Measurements from ENCODE around the gene COL5A1.

COL5A1 gene

DNA sequence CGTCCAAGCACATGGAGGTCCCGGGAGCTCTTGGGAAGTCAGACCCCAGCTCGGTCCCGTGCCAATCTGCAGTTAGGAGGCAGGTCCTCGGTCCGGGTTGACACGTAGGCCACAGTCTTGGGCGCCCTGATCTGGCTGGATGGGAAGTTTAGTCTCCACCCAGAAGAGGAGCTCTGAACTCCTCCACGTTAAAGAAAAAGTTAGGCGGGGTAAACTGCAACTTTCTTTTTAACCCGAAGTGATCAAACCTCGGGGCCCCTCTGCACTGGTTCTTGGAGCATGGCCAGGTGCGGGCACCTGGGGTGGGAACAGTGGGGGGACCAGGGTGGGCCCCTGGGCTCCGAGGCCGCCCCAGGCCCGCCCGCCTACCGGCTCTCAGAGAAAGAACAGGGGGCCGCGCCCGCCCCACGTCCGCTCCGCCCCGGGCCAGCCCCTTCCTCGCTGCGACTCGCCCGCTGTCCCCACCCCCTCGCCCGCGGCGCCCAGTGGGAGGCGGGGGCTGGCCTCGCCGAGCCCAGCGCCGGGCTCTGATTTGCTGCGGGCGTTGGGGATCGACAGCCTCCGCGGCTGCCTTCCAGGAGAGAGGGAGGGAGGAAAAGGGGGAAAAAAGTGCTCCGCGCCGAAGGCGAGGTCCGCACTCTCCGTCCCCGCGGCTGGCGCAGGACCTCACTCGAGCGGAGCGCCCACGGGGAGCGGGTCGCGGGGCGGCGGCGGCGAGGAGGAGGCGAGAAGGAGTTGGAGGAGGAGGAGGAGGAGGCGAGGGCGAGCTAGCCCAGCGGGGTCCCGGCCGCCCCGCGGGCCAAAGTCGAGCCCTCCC is at the start of gene COL5A1:
TSS of gene COL5A1 (plus strand) at position 631 of the 817 bp plus-strand sequence. CDS start 385 bp downstream, outside the sequence.
- in situ Hi-C loops (cut with MboI; ENCODE audit: low sequenced_read_pairs, unreplicated experiment) = no loop called here
- no peak for DNase-seq (ENCODE audit: low spot score)
- TF ChIP-seq, protein P1, sequence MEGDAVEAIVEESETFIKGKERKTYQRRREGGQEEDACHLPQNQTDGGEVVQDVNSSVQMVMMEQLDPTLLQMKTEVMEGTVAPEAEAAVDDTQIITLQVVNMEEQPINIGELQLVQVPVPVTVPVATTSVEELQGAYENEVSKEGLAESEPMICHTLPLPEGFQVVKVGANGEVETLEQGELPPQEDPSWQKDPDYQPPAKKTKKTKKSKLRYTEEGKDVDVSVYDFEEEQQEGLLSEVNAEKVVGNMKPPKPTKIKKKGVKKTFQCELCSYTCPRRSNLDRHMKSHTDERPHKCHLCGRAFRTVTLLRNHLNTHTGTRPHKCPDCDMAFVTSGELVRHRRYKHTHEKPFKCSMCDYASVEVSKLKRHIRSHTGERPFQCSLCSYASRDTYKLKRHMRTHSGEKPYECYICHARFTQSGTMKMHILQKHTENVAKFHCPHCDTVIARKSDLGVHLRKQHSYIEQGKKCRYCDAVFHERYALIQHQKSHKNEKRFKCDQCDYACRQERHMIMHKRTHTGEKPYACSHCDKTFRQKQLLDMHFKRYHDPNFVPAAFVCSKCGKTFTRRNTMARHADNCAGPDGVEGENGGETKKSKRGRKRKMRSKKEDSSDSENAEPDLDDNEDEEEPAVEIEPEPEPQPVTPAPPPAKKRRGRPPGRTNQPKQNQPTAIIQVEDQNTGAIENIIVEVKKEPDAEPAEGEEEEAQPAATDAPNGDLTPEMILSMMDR (IDR thresholded peaks at IDR 0.05; ENCODE audit: borderline replicate concordance, control extremely low read depth, extremely low read depth, insufficient read depth, missing control alignments) = no peak

DNA sequence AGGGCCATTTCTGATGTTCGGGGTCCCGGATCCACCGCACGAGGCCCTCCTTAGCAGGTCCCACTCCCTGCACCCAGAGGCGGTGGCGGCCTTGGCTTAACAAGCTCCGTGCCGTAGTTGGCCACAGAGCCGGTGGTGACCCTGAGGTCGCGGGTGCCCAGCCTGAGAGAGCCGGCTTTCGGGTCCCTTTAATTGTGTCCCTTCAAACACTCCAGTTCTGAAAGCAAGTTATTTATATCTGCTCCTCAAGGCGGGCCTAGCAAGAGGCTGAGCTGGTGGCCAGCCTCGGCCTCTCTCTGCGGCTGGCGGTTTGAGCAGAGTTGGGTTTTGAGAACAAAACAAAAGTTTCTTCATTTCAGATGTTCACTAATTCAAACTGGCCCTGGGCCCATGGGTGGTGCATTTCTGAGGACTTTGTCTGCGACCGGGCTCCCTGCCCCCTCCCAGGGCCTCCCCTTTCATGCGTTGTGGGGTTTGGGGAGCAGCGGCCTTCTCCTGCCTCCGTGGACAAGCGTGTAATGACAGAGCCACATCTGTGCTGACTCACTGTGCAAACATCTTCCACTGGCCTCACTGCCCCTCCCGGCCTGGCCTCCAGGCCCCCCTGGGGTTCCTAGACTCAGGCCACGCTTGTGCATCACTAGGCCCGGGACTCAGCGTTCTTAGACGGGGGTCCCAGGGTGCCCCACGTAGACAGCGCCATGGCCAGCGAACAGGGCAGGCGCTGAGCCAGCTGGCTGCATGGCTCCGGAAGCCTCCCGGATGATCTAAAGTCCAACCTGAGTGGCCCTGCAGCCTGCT is 49.4 kb upstream of the COL5A1 start:
- DNase-seq (ENCODE audit: low spot score) = no peak
- in situ Hi-C loops (cut with MboI; ENCODE audit: low sequenced_read_pairs, unreplicated experiment) = no loop called here
- TF ChIP-seq, protein P1 (IDR thresholded peaks at IDR 0.05; ENCODE audit: borderline replicate concordance, control extremely low read depth, extremely low read depth, insufficient read depth, missing control alignments) = no peak

DNA sequence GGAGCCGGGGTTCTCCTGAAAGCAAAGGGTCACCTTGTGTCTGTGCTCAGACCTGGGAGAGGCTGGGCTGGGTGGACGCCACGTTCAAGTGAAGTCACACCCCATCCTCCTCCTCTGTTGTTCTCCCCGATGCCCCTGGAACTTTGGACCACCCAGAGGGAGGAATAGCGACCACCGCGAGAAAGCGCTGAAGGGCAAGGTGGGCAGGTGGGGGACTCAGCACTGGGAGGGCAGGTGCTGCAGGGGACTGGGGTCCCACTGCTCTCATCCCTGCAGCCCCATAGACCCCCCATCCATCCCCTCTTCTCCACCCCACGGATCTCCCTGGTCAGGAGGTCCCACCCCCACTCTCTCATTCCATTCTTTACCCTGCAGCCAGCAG is 48.8 kb upstream of the COL5A1 start:
- TF ChIP-seq, protein P1 (IDR thresholded peaks at IDR 0.05; ENCODE audit: borderline replicate concordance, control extremely low read depth, extremely low read depth, insufficient read depth, missing control alignments) = no peak
- DNase-seq (ENCODE audit: low spot score) = no peak
- in situ Hi-C loops (cut with MboI; ENCODE audit: low sequenced_read_pairs, unreplicated experiment) = no loop called here

DNA sequence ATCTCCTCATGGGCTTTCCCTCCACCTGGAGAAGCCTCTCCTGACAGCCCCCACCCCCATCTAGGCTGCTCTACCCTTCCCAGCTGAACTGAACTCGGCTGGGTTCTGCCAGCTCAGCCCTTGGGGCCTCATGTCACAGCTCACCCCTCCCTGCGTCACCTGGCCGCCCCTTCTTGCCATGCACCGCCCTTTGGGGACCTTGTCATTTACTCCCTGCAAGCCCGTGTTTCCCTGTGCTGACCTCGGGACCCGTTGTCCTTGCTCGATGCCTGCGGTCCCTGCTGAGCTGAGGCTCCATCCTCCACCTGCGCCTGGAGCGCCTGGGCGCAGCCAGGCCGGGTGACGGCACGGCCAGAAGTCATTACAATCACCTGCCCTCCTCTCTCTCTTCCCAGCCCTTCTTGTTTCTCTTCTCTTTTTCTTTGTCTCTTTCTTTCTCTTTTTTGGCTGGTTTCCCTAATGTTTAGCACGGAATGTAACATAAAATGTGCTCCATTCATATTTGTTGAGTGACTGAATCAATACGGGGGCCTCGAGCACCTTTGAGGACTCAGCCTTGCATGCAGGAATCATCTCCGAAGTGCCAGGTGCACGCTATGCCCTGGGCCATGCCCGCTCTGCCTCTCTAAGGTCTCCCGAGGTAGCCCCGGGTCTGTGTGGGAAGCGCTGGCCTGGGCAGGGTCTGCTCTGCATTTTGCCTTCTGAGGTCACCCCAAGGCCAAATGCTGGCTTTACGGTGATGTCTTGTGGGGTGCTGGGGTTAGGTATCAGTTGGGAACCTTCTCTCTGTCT is 48.1 kb upstream of the COL5A1 start:
- in situ Hi-C loops (cut with MboI; ENCODE audit: low sequenced_read_pairs, unreplicated experiment) = no loop called here
- TF ChIP-seq, protein P1 (IDR thresholded peaks at IDR 0.05; ENCODE audit: borderline replicate concordance, control extremely low read depth, extremely low read depth, insufficient read depth, missing control alignments) = no peak
- DNase-seq (ENCODE audit: low spot score) = no peak

DNA sequence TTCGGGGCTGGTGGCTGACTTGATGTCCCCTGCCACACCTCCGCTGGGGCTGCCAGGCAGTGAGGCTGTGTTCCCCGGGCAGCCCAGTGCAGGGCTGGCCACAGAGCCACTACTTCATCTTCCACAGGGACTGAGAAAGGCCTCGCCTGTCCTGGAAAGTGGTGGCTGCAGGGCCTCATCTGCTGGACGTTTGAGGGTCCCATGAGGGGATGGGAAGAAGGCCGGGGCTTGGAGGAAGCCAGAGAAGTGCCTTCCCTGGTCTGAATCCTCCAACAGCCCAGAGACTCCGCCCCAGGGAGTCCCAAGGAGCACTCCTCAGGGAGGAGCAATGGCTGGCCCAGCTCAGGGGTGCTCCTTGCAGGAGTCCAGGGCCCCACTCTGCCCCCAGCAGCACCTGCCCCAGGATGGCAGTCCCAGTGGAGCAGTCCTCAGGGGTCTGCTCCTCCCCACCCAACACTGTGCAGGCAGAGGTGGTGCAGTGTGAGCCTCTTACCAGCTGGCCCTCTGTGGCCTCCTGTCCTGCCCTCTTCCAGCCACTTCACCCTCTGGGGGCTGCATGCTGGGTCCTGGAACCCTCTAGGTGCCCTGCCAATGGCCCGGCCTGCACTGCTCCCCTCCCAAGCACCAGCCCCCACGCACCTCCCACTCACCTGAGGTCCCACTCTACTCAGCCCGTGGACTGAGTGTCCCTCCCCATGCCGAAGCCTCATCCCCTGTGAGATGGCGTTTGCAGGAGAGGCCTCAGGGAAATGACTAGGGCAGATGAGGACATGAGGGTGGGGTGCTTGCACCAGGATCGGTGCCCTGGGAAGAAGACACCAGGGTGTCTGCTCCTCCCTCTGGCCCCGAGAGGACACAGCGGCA is 47.3 kb upstream of the COL5A1 start:
- TF ChIP-seq, protein P1 (IDR thresholded peaks at IDR 0.05; ENCODE audit: borderline replicate concordance, control extremely low read depth, extremely low read depth, insufficient read depth, missing control alignments) = no peak
- no peak for DNase-seq (ENCODE audit: low spot score)
- in situ Hi-C loops (cut with MboI; ENCODE audit: low sequenced_read_pairs, unreplicated experiment) = no loop called here

All from GM13976 (cell line).